ENCODE results near the gene DCLK2. TPM values are rescaled to one million over a fixed set of nuclear protein-coding genes. Genes with fewer than 3 reads are reported as not detected.

Gene DCLK2
- total RNA-seq, 1 experiment from 2014 or later = 2.7 TPM

GRCh38 chr4:150262611-150263010, 184.4 kb downstream of the DCLK2 start (continued):
- TF ChIP-seq FOSL1 (IDR thresholded peaks at IDR 0.05; ENCODE audit: low read depth) = no peak
- no peak for TF ChIP-seq ATF3 (IDR thresholded peaks at IDR 0.05)
- no peak for TF ChIP-seq SRF (IDR thresholded peaks at IDR 0.05; ENCODE audit: low read depth)
- TF ChIP-seq TCF7L2 (IDR thresholded peaks at IDR 0.05; ENCODE audit: borderline replicate concordance, extremely low read depth, insufficient read depth, insufficient read length) = no peak

- no peaks in the 10 kb centered on the region for H3K9me2 ChIP-seq (ENCODE audit: insufficient read depth)
- BruUV-seq (replicated peaks) = no TSS peak
- no peak for TF ChIP-seq ZFX (IDR thresholded peaks at IDR 0.05)
- no peak for TF ChIP-seq TCF7L2 (IDR thresholded peaks at IDR 0.05; ENCODE audit: borderline replicate concordance, extremely low read depth, insufficient read depth, insufficient read length)
- no peak for TF ChIP-seq REST (IDR thresholded peaks at IDR 0.05; ENCODE audit: low read depth)
- no peak for TF ChIP-seq SIN3A (IDR thresholded peaks at IDR 0.05; ENCODE audit: low read depth)
- TF ChIP-seq ATF3 (IDR thresholded peaks at IDR 0.05) = no peak
- no peak for TF ChIP-seq EGR1 (IDR thresholded peaks at IDR 0.05; ENCODE audit: low read depth)
- TF ChIP-seq POLR2AphosphoS5 (IDR thresholded peaks at IDR 0.05; ENCODE audit: low read depth, low read length) = no peak
- TF ChIP-seq SP1 (IDR thresholded peaks at IDR 0.05; ENCODE audit: low read depth) = no peak
- no peak for TF ChIP-seq FOSL1 (IDR thresholded peaks at IDR 0.05; ENCODE audit: low read depth)
- no peak for TF ChIP-seq CBX3 (IDR thresholded peaks at IDR 0.05; ENCODE audit: low read depth)
- TF ChIP-seq CEBPB (IDR thresholded peaks at IDR 0.05; ENCODE audit: low read depth) = no peak
- no peak for TF ChIP-seq POLR2A (IDR thresholded peaks at IDR 0.05; ENCODE audit: borderline replicate concordance, extremely low read depth, insufficient read depth, insufficient read length)
- no peak for TF ChIP-seq JUND (IDR thresholded peaks at IDR 0.05)
- TF ChIP-seq MAX (IDR thresholded peaks at IDR 0.05) = no peak
- TF ChIP-seq ZNF274 (IDR thresholded peaks at IDR 0.05; ENCODE audit: low read depth, low read length) = no peak
- no peak for TF ChIP-seq SRF (IDR thresholded peaks at IDR 0.05; ENCODE audit: low read depth)
- TF ChIP-seq CTCF (IDR thresholded peaks at IDR 0.05 in 2 of 3, conservative IDR thresholded peaks at IDR 0.05 in 1 of 3; ENCODE audit: borderline replicate concordance in 1 of 3, insufficient read depth in 1 of 3, low read depth in 2 of 3, low read length in 2 of 3) = no peak
- TF ChIP-seq ELF1 (IDR thresholded peaks at IDR 0.05; ENCODE audit: borderline replicate concordance, low read depth) = no peak
- H3K4me3 ChIP-seq (replicated peaks in 1 of 2; ENCODE audit: low read depth in 1 of 2, low read length in 2 of 2) = no peak overlapping the region
- ChIA-PET RAD21 (ENCODE audit: low non-redundant PET in 1 of 2, low total read pairs in 2 of 2, uncharacterized antibody in 2 of 2, unreplicated experiment in 2 of 2) (no interaction called here), CTCF (no interaction called here), POLR2A (no interaction called here)
- H3K4me1 ChIP-seq (ENCODE audit: control insufficient read depth in 1 of 2, insufficient read depth in 2 of 2, low read length in 2 of 2) = no peaks in the 10 kb centered on the region
- no peak overlapping the region for H2AFZ ChIP-seq (ENCODE audit: low read depth, low read length, poor library complexity, severe bottlenecking)
- no peak for DNase-seq (ENCODE audit: low read depth, low spot score)
- H3K4me2 ChIP-seq (ENCODE audit: low read length) = no peak overlapping the region
- H3K79me2 ChIP-seq (ENCODE audit: insufficient read depth, low read length) = no peaks in the 10 kb centered on the region
- H3K27me3 ChIP-seq (ENCODE audit: insufficient read depth, low read length) = no peaks in the 10 kb centered on the region
- no peak overlapping the region for H3K27ac ChIP-seq (ENCODE audit: low read depth, low read length)
- no peak for ATAC-seq
- no peaks in the 10 kb centered on the region for H3K36me3 ChIP-seq (ENCODE audit: control insufficient read depth in 1 of 2, insufficient read depth in 2 of 2, low read length in 2 of 2)
- no peaks in the 10 kb centered on the region for H4K20me1 ChIP-seq (ENCODE audit: insufficient read depth)
- intact Hi-C loops (cut with micrococcal nuclease) = no loop called here
- H3K9ac ChIP-seq (ENCODE audit: low read length) = no peak overlapping the region
- no peaks in the 10 kb centered on the region for H3K9me3 ChIP-seq (ENCODE audit: control insufficient read depth in 1 of 2, insufficient read depth in 1 of 2, low read depth in 1 of 2, low read length in 2 of 2)
Observed at GRCh38 chr4:150264595-150265161, 186.4 kb downstream of the DCLK2 start.

Measured in HCT116 (cell line).